Stimulated activated CD4-positive, alpha-beta T cell treated with anti-CD3 and anti-CD28 coated beads, Interleukin-4, amount 100 ng/mL, for 24 hours (primary cell): Measurements from ENCODE around the gene AKNA.

Source experiments
- DNase-seq: peaks from one replicate; pipeline ENCODE4 v3.0.0-alpha.2; 2020

AKNA gene, protein sequence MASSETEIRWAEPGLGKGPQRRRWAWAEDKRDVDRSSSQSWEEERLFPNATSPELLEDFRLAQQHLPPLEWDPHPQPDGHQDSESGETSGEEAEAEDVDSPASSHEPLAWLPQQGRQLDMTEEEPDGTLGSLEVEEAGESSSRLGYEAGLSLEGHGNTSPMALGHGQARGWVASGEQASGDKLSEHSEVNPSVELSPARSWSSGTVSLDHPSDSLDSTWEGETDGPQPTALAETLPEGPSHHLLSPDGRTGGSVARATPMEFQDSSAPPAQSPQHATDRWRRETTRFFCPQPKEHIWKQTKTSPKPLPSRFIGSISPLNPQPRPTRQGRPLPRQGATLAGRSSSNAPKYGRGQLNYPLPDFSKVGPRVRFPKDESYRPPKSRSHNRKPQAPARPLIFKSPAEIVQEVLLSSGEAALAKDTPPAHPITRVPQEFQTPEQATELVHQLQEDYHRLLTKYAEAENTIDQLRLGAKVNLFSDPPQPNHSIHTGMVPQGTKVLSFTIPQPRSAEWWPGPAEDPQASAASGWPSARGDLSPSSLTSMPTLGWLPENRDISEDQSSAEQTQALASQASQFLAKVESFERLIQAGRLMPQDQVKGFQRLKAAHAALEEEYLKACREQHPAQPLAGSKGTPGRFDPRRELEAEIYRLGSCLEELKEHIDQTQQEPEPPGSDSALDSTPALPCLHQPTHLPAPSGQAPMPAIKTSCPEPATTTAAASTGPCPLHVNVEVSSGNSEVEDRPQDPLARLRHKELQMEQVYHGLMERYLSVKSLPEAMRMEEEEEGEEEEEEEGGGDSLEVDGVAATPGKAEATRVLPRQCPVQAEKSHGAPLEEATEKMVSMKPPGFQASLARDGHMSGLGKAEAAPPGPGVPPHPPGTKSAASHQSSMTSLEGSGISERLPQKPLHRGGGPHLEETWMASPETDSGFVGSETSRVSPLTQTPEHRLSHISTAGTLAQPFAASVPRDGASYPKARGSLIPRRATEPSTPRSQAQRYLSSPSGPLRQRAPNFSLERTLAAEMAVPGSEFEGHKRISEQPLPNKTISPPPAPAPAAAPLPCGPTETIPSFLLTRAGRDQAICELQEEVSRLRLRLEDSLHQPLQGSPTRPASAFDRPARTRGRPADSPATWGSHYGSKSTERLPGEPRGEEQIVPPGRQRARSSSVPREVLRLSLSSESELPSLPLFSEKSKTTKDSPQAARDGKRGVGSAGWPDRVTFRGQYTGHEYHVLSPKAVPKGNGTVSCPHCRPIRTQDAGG (N-terminal part only)

DNA sequence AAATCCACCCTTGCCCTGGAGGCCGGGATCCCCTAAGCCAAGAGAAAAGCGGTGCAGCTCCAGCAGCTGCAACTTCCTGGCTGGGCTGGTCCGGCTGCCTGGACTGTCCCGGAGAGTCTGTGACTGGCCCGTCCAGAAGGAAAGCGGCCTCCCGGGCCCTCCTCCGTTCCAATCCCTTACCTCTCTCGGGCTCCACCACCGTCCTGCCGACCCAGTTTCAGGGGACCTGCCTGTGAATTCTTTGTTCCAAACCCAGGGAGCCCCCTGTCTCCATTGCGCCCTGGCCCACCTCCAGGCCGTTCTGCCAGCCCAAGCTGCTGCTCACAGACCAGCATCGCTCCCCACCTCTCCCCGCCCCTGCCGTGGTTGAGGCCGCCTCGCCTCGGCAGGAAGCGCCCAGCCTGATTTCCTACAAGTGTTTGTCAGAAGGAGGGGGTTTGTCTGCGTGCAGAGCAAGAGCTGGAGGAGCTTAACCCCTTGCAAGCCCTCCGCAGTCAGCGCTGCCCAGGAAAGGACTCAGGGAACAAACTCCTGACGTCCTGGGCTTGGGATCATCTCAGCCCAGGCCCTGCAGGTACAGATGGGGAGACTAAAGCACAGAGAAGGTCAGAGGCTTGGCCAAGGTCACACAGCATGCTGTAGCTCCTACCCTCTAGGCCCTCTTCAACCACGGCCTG is at the start of gene AKNA:
Gene AKNA (minus strand): TSS at position 303 of the 677 bp plus-strand sequence. CDS start 6,649 bp downstream, outside the sequence.
- peak; percentile 85 for DNase-seq

DNA sequence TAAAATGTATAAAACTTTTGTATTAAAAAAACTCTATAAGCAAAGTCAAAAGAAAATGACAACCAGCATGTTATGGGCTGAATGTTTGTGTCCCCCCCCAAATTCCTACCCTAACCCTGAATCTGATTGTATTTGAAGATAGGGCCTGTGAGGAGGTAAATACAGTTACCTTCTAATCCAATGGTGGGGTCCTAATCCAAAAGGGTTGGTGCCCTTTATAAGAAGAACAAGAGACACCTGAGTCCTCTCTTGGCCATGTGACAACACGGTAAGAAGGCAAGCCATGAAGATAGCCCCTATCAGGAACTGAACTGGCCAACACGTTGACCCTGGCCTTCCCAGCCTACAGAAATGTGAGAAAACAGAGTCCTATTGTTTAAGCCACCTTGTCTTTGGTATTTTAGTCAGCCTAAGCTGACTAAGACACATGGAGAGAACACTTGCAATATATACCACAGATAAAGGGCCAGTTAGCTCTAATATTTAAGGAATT is 49.7 kb upstream of the AKNA start:
- no peak for DNase-seq

DNA sequence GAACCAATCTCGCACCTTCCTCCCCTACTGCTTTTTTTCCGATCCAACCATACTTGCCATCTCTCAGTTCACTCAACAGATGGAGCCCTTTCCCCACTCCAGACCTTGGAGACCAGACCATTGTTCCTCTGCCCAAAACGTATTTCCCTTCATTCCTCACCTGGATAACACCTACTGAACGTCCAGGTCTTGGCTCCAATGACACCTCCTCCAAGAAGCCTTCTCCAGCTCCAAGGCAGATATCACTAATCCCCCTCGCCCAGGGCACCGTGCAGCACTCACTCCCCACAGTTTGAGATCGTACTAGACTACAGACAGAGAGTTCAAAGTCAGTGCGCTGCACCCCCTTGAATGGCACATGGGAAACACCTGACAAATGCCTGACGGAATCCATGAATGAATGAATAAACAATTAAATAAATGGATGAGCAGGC is 47.1 kb upstream of the AKNA start:
- no peak for DNase-seq

DNA sequence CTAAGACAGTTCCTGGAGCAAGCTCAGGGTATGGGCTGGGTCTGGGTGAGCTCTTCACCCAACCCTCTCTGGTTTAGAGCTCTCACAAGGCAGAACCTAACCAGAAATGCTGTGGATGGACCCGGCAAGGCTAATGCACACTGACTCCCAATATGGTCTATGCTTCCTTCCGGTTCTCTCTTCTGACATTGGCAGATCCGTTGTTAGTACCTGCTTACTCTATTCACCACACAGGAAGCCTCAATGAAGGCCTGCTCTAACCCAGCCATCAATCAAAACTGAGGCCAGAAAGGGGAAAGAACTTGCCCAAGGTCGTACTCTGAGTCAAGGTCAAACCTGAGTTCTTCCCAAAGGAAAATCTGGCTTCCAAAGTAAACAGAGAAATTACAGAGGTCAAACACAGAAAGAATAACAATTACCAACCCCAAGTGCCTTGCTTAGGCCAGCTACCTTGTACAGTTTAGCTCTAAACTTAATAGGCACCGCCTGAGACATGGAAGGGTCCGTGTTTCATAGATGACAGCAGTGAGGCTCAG is 46.0 kb upstream of the AKNA start:
- DNase-seq, result no peak

DNA sequence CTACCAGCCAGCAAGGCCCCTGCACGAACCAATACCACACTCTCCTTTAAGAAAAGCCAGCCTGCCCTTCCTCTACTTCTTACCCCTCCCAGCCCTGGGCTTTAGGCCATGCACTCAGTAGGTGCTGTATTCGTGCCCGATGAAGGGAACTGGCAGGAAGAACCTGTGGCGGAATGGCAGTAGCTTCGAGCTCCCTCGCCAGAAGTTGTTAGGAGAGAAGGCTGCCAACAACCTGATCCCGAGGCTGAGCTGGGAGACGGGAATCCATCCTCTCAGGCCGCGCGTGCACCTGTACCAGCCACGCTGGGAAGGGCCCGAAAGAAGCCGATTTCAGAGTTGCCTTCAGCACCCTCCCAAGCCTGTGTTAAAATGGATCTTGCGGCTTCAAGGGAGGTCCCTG is 45.3 kb upstream of the AKNA start:
- no peak for DNase-seq

DNA sequence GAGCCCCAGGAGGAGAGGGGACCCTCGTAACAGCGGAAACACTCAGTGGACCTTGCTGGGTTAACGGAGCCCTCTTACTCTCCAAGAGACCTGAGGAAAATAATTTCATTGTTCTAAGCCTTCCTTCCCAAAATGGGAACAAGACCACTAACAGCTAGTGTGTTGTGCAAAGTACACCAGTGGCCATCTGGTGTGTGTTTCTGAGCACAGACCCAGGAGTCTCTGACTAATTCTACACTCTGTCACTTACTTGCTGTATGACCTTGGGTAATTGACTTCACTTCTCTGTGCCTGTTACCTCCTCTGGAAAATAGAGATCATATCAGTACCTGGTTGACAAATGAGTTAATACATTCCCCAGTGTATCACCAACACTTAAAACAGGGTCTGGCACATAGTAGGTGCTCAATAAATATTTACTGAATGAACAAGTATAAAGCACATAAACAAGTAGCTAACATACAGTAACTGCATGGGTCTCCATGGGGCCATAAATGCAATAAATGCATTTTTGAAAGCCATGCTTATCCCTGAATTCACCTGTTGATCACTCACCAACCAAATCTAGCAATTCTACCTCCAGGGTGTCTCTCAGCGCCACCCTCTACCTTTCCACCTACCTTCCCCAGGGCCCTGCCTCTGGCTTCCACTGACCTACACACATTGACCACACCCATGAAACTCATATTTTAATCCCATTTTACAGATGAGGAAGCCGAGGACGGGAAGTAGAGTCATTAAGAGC is 44.7 kb upstream of the AKNA start:
- DNase-seq, result no peak

DNA sequence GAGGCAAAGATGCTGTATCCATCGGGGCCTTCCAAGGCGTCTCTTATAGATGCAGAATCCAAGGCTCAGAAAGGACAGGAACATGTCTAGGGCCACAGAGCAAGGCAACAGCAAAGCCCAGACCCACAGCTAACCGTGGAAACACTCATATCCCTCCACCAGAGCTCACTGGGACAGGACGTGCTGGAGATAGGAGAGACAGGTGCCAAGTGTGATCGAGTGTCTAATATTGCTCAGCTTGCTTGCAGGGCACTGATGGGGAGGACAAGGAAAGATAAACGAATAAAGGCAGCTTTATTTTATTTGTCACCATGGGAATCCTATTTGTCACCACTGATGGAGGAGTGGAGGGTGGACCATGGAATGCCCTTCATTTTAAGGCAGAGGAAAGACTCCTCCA is 44.0 kb upstream of the AKNA start:
- DNase-seq, result no peak

DNA sequence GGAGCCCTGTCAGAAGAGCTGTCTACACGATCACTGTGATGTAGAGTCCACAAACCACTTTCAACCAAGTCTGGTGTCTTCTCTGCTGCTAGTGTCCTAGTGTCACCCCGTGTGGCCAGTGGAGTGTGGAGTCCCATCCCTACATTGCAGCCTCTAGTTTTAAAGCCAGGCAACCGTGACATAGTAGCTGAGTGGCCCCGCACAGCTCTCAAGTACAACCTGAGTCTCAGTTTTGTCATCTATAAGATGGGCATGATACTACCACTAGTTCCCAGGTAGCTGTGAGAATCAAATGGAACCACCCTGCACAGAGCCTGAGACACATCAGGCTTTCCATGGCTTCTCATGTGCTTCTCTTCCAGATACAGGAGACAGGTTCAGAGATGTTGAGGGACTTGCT is 43.2 kb upstream of the AKNA start:
- DNase-seq, result peak; percentile 1

DNA sequence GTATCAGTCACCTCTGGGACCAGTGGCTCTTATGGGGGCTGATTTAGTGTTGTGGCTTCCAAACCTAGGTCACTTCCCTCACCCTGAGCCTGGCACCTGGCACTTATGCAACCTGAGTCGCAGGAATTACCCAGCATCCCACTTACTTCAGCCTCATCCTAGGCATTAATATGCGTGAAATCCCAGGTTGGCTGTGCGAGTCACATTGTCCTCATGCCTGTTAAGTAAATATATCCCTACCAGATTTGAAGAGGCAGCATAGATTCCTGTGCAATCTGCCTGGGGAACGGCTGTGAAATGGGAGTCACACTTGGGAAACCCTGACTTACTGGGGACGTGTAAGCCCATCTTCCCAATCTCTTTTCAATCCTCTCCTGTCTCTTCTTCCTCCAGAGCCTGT is 42.7 kb upstream of the AKNA start:
- DNase-seq, result no peak

DNA sequence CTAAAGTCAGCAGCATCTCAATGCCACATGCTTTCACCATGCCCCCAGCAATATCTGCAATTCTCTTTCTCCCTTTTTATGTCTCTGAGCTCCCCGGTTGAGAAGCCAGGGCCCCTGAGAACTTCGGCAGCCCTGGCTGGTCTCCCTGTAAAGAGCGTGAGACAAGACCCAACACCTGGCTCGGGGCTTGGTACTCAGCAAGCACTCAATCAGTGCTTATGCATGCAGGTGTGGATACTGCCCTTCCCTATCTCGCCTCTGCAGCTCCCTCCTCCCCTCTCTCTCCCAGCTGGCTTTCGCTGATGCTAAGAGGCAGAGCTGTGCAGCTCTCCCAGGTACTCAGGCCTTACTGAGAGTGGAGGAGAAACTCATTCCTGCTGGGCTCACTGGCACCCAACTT is 41.7 kb upstream of the AKNA start:
- no peak for DNase-seq

DNA sequence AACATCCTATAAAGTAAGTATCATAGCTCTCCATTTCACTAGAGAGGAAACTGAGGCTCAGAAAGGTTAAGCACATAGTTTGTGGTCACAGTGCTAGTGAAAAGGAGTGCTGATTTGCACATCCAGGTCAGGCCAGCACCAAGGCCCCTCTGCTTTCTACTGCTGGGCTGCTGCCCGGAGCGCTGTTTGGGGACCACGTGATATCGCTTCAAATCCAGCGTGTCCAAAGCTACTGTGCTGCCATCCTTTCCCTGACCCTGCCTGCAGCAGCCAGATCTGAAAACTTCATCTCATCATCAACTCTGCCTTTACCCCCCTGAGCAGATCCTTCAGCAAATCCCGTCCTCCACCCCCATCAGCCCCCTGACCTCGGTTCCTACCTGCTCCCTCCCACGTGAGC is 40.7 kb upstream of the AKNA start:
- DNase-seq, result no peak

DNA sequence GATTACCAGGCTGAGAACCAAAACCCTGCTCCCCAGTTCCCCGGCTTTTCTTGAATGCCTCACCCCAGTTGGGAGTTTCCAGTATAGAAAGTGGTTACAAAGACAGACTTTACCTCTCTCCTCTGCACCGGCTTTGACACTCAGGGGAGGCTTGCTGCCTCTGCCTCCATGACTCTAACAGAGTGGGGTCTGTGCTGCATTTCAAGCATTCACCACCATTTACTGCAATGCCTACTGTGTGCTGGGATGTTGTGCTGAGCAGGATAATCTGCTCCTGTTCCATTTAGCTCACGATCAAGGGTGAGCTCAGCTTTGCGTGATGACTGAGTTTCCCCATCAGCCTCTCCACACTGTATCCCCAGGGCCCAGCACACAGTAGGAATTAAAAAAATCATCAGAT is 39.9 kb upstream of the AKNA start:
- DNase-seq, result no peak

DNA sequence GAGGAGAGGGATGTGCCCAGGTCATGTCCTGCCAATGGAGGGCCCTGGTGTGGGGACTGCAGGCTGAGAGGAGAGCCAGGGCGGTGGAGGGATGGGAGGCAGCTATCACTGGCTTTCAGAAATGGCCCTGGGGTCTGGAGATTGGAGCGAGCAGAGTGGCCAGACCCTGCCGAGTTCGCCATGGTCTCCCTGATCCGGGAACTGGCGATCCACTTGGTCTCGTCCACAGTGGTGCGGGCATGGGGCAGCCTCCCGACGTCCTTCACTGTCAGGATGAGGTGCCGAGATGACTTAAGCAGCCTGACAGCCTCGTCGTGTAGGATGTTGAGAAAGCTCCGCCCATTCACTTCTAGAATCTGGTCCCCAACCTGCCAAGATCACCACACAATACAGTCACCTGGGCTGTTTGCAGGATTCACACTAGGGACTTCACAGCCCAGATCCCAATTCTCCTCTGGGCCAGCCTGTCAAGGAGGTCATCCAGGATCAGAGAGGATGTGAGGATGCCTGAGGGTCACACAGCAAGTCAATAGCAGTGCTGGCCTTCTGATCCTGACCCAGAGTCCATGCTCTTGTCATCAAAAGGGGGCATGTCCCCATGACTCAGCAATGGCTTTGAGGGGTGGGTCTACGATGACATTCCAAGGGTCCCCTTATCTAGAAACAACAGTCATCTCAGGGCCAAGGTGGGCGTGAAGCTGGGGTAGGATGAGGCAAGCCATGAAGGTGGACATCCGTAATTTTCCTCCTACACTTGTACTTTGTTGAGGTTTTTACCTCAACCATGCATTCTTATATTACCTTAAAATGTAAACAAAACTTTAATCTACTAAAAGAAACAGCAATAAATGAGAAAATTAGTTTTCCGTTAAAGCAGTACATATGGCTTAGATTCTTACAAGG is 38.5 kb upstream of the AKNA start:
- no peak for DNase-seq

DNA sequence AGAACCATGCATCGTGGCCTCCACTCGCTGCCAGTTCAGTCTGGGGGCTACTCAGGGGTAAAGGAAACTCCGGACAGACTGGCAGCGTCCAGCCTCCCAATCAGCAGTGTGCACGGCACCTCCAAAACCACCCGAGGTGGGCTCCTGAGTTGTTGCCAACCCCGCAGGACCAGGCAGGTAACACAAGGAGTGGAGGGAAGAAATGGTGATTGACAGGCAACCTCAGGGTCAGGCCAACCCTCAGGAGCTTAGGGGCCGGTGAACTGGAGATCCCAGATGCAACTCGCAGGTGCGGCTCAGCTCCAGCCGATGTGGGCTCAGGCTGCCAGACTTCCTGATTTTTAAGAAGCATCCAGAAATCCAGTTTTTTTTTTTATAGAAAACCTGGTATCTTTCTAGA is 37.3 kb upstream of the AKNA start:
- no peak for DNase-seq

DNA sequence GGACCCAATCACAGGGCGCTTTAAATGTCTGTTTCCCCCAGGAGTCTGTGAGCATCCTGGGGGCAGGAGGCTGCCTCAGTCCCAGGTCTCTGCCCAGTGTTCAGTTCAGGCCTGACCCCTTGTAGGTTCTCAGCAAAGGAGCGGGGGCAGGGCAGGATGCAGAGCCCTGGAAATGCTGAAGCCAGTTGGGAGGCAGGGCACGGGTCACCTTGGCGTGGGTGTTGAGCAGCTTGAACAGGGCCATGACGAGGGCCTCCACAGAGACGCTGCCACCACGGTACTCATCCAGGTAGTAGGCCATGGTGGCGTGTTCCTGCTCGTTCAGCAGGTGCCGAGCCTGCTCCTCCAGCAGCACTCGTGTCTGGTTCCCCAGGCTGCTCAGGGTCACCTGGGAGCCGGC is 36.3 kb upstream of the AKNA start:
- no peak for DNase-seq

DNA sequence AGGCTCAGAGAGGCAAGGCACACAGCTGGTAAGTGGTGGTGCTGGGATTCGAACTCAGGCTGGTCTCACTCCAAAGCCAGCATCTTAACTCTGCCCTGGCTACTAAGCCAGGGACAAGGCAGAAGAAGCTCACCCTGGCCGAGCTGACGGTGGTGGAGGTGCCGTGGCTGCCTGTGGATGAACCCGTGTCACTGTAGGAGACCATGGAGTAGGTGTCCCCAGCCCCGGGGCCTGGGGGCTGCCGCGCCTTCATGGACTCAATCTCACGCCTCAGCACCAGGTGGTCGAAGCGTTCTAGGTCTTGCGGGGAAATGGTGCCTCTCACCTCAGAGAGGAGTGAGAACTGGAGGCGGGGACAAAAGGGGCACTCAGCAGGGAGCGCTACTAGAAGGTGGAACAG is 35.4 kb upstream of the AKNA start:
- DNase-seq, result no peak

DNA sequence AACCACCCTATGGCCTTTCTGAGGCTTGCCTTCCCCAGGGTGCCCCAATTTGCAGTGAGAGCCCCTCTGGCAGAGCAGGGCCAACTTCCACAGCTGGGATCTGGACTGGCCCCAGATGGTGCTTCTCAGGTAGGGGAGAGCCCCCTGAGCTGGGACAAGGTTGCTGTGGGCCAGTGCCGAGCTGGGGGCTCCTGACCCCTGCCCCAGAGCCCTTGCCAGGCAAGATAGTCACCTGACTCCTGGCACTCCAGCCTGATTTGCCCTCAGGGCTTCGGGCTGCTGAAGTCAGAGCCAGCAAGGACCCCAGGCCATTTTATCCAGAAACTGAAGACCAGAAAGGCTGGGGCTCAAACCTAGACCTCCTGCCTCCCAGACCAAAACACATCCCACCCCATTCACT is 33.4 kb upstream of the AKNA start:
- DNase-seq, result no peak

DNA sequence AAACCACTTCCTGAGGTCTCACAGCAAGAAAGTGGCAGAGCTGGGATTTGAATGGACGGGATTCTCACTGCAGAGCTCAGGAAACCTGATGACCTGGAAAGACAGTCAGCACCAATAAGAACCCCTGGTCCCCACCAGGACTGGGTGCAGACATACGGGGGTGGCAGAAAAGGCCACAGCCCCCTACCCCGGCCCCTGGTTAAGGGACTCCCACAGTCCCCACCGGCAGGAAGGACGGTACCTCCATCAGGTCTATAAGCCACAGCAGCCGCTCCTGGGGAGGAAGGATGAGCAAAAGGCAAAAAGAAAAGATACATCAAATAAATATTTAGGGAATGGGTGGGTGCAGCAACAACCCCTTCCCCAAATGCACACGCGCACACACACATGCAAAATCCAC is 32.0 kb upstream of the AKNA start:
- no peak for DNase-seq

DNA sequence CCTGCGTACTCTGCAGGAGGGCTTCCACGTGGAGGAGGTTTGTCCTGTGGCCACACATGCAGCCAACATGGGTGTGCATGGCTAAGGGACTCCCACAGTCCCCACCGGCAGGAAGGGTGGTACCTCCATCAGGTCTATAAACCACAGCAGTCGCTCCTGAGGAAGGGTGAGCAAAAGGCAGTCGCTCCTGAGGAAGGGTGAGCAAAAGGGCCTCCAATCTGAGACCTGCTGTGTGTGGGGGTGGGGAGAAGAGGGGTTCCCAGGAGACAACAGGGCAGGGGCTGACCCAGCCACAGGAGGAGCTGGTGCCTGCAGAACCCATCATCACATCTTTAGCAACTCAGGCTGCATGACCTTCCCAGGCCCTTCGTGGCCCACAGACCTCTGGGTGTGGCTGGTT is 30.3 kb upstream of the AKNA start:
- DNase-seq, result no peak

DNA sequence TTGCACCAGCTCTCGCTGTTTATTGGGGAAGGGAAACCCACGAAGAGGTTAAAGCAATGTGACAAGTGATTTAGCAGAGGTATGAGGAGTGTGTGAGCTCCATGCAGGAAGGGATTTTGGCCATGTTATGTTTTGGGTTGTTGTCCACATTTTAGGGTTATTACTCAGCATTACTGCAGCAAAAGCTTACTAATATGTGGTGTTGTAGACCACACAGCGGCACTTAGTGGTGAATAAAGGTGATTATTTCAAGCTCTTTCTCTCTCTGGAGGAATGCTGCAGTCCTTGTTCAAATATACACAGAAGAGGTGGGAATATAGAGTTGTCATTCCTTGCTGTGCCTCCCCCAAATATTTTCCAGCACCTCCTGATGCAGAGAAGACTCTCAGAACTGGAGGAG is 29.7 kb upstream of the AKNA start:
- DNase-seq, result no peak
